GM23338 (cell line): ENCODE data around the gene CCNB2. TPM values are rescaled to one million over a fixed set of nuclear protein-coding genes. Genes with fewer than 3 reads are reported as not detected.

Experiments
- ATAC-seq: fragments of 200-7000 bp; cut with Tn5 transposase; 3 replicates; pipeline ENCODE4 v1.9.1; 2020
- DNase-seq: peaks from one replicate; pipeline ENCODE4 v3.0.0-alpha.2; 2015; ENCODE audit warnings: low spot score
- H2AFZ ChIP-seq: fragments of 200-600 bp; sonication (generic); 2 replicates; pipeline ENCODE4 v1.8.0; 2016; ENCODE audit warnings: antibody characterized with exemption, mild to moderate bottlenecking, moderate library complexity
- H3F3A ChIP-seq: fragments of 200-600 bp; sonication (generic); replicated peaks from 2 replicates; pipeline ENCODE4 v1.8.0; 2017; ENCODE audit warnings: antibody characterized with exemption, mixed run types, low read depth
- H3K27ac ChIP-seq: fragments of 200-600 bp; sonication (generic); 2 replicates; pipeline ENCODE4 v1.6.1; 2016; ENCODE audit warnings: low read depth
- H3K27me3 ChIP-seq: fragments of 200-600 bp; sonication (generic); 2 replicates; pipeline ENCODE4 v1.8.0; 2016; ENCODE audit warnings: mild to moderate bottlenecking, mixed run types, moderate library complexity; ENCODE audit not compliant: insufficient read depth
- H3K36me3 ChIP-seq: fragments of 200-600 bp; sonication (generic); 2 replicates; pipeline ENCODE4 v1.8.0; 2016; ENCODE audit warnings: mild to moderate bottlenecking; ENCODE audit not compliant: insufficient read depth
- H3K4me1 ChIP-seq: fragments of 200-600 bp; sonication (generic); 2 replicates; pipeline ENCODE4 v1.8.0; 2016; ENCODE audit warnings: mild to moderate bottlenecking, moderate library complexity; ENCODE audit not compliant: insufficient read depth
- H3K4me2 ChIP-seq: fragments of 200-600 bp; sonication (generic); 2 replicates; pipeline ENCODE4 v1.7.1; 2017; ENCODE audit warnings: mixed run types
- H3K4me3 ChIP-seq: fragments of 200-600 bp; sonication (generic); 2 replicates; pipeline ENCODE4 v1.6.1; 2016; ENCODE audit warnings: mixed run types
- H3K79me2 ChIP-seq: fragments of 200-600 bp; sonication (generic); replicated peaks from 2 replicates; pipeline ENCODE4 v1.8.0; 2017; ENCODE audit warnings: mild to moderate bottlenecking; ENCODE audit not compliant: insufficient read depth
- H3K9me2 ChIP-seq: fragments of 200-600 bp; sonication (generic); 2 replicates; pipeline ENCODE4 v1.8.0; 2017; ENCODE audit not compliant: insufficient read depth
- H4K20me1 ChIP-seq: fragments of 200-600 bp; sonication (generic); replicated peaks from 2 replicates; pipeline ENCODE4 v1.8.0; 2017; ENCODE audit warnings: mild to moderate bottlenecking; ENCODE audit not compliant: insufficient read depth
- H3K27ac Mint-ChIP-seq: 2 replicates; pipeline ENCODE4 v1.8.0; 2020; ENCODE audit warnings: inconsistent platforms, mild to moderate bottlenecking, moderate library complexity, mixed read lengths
- H3K27me3 Mint-ChIP-seq: 3 replicates; pipeline ENCODE4 v1.8.0; 2022; ENCODE audit warnings: low read depth, mild to moderate bottlenecking, moderate library complexity, mixed read lengths, inconsistent platforms; ENCODE audit not compliant: insufficient read depth, poor library complexity
- H3K36me3 Mint-ChIP-seq: 3 replicates; pipeline ENCODE4 v1.8.0; 2021; ENCODE audit warnings: low read depth, mild to moderate bottlenecking, inconsistent platforms, moderate library complexity, mixed read lengths
- H3K4me1 Mint-ChIP-seq: 3 replicates; pipeline ENCODE4 v1.8.0; 2020; ENCODE audit warnings: mild to moderate bottlenecking, inconsistent platforms, mixed read lengths
- H3K4me3 Mint-ChIP-seq: 3 replicates; pipeline ENCODE4 v1.8.0; 2021; ENCODE audit warnings: moderate library complexity, mild to moderate bottlenecking, inconsistent platforms, mixed read lengths
- H3K9me3 Mint-ChIP-seq: 3 replicates; pipeline ENCODE4 v1.8.0; 2020; ENCODE audit warnings: moderate library complexity, mild to moderate bottlenecking, inconsistent platforms, mixed read lengths
- CREB1 ChIP-seq: fragments of 250-450 bp; sonication (Bioruptor Pico); IDR thresholded peaks from 2 replicates; pipeline ENCODE4 v1.5.0; 2020; ENCODE audit warnings: low read depth, mild to moderate bottlenecking, moderate library complexity
- EZH2 ChIP-seq: fragments of 200-600 bp; sonication (generic); IDR thresholded peaks from one replicate; pipeline ENCODE4 v1.8.0; 2017; ENCODE audit warnings: antibody characterized with exemption, mild to moderate bottlenecking, low read depth; ENCODE audit not compliant: unreplicated experiment
- EZH2phosphoT487 ChIP-seq: fragments of 200-600 bp; sonication (generic); IDR thresholded peaks from one replicate; pipeline ENCODE4 v1.8.1; 2018; ENCODE audit warnings: antibody characterized with exemption; ENCODE audit not compliant: unreplicated experiment
- NANOG ChIP-seq: IDR thresholded peaks from 2 replicates; pipeline ENCODE4 v1.6.1; 2016; ENCODE audit warnings: antibody characterized with exemption, borderline replicate concordance
- ZNF114 ChIP-seq: fragments of 250-450 bp; sonication (Bioruptor Pico); IDR thresholded peaks from 2 replicates; pipeline ENCODE4 v1.5.0; 2020; ENCODE audit warnings: mild to moderate bottlenecking, moderate library complexity
- ZNF331 ChIP-seq: fragments of 250-450 bp; sonication (Bioruptor Pico); IDR thresholded peaks from 2 replicates; pipeline ENCODE4 v1.5.0; 2020; ENCODE audit warnings: low read depth, mild to moderate bottlenecking, moderate library complexity
- polyA plus RNA-seq: library from polyadenylated mRNA; unstranded; fragments of >200 nt; fragmentation: Nextera tagmentation; extraction: Ambion mirVana; gene quantifications from 2 replicates; pipeline ENCODE4 v1.2.1, GENCODE V29; 2016
- total RNA-seq: library from RNA; depleted of rRNA; stranded (reverse); fragments of >200 nt; shearing (Covaris generic); gene quantifications from 2 replicates; pipeline ENCODE4 v1.2.3, GENCODE V29; 2014
- TF ChIP-seq, protein P1 (sequence below): IDR thresholded peaks from 2 replicates; pipeline ENCODE4 v1.6.1; 2016; ENCODE audit warnings: antibody characterized with exemption
- TF ChIP-seq, protein P2 (sequence below), 2 experiments: fragments of 200-600 bp in 1 of 2; sonication (generic) in 1 of 2; conservative IDR thresholded peaks; 2 replicates each; pipeline versions ENCODE4 v1.5.1 to v1.6.1; 2016 to 2017; ENCODE audit warnings: antibody characterized with exemption in 2 of 2, low read depth in 2 of 2, mild to moderate bottlenecking in 2 of 2, moderate library complexity in 1 of 2
- TF ChIP-seq, protein P3 (sequence below): fragments of 250-450 bp; sonication (Bioruptor Pico); IDR thresholded peaks from 2 replicates; pipeline ENCODE4 v1.5.0; 2020; ENCODE audit warnings: mild to moderate bottlenecking, moderate library complexity

The CCNB2 gene
- total and polyA plus RNA-seq, 2 experiments from 2014 or later, result 81.8 to 108 TPM

DNA sequence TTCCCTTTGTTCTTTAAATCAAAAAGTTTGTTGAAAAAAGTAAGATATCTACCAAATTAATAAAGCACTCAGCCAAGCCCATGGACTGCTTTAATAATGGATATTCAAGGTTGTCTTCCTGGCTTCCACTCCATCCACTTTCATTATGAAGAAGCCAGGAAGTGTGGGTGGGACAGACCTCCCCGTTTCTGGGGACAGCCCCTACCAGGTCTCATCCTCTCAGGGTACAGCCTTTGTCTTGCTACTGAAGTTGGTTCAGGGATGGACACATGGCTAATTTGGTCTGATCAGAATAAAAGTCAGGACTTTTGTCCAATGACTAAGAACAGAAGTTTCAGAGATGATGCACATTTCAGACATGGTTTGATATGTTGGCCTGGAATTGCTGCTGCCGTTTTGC lies 32.6 kb downstream of the CCNB2 start (continued):
- TF ChIP-seq NANOG (no peak), EZH2phosphoT487 (no peak)
- TF ChIP-seq, protein P1, sequence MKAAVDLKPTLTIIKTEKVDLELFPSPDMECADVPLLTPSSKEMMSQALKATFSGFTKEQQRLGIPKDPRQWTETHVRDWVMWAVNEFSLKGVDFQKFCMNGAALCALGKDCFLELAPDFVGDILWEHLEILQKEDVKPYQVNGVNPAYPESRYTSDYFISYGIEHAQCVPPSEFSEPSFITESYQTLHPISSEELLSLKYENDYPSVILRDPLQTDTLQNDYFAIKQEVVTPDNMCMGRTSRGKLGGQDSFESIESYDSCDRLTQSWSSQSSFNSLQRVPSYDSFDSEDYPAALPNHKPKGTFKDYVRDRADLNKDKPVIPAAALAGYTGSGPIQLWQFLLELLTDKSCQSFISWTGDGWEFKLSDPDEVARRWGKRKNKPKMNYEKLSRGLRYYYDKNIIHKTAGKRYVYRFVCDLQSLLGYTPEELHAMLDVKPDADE, result no peak

DNA sequence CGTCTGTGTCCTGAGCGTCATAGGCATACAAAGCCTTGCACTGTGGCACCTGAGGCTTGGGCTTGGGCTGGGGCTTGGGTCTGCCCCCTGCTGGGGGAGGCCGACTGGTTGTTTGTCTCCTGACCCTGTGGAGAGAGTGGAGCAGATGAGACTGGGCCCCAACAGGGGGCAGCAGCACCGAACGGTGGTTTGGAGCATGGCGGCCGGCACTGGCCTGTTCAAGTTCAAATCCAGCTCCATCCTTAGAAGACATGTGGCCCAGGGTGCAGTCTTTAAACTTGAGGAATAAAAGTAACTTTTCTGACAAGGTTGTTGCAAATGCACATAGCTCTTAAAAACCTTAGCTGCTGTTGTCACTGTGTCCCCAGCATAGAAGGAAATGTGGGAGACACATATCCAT lies 33.3 kb downstream of the CCNB2 start:
- peak; percentile 91 for DNase-seq
- Histone ChIP-seq H3K27ac (no peak overlapping the region), H3F3A (no peaks in the 10 kb centered on the region), H3K9me2 (no peaks in the 10 kb centered on the region), H3K36me3 (peaks cover 15% of the 10 kb centered on the region), H4K20me1 (no peaks in the 10 kb centered on the region; the same call in 1 of the 2 replicates), H3K79me2 (no peaks in the 10 kb centered on the region), H2AFZ (no peak overlapping the region), H3K4me1 (no peaks in the 10 kb centered on the region; the same call in 1 of the 2 replicates), H3K27me3 (no peaks in the 10 kb centered on the region), H3K4me3 (no peak overlapping the region), H3K4me2 (no peak overlapping the region)
- no peak overlapping the region; the same call in 1 of the 2 replicates for H3K27ac Mint-ChIP-seq
- H3K27me3 Mint-ChIP-seq, result peaks cover 4% of the 10 kb centered on the region
- no peaks in the 10 kb centered on the region for H3K9me3 Mint-ChIP-seq
- peaks cover 64% of the 10 kb centered on the region for H3K36me3 Mint-ChIP-seq
- peak; percentile 93 for ATAC-seq
- H3K4me3 Mint-ChIP-seq, result no peak overlapping the region
- TF ChIP-seq ZNF114 (CRISPR knock-in tag) (no peak), ZNF331 (CRISPR knock-in tag) (no peak), EZH2 (no peak), EZH2phosphoT487 (no peak)
- TF ChIP-seq, protein P2, sequence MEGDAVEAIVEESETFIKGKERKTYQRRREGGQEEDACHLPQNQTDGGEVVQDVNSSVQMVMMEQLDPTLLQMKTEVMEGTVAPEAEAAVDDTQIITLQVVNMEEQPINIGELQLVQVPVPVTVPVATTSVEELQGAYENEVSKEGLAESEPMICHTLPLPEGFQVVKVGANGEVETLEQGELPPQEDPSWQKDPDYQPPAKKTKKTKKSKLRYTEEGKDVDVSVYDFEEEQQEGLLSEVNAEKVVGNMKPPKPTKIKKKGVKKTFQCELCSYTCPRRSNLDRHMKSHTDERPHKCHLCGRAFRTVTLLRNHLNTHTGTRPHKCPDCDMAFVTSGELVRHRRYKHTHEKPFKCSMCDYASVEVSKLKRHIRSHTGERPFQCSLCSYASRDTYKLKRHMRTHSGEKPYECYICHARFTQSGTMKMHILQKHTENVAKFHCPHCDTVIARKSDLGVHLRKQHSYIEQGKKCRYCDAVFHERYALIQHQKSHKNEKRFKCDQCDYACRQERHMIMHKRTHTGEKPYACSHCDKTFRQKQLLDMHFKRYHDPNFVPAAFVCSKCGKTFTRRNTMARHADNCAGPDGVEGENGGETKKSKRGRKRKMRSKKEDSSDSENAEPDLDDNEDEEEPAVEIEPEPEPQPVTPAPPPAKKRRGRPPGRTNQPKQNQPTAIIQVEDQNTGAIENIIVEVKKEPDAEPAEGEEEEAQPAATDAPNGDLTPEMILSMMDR (conservative IDR thresholded peaks at IDR 0.05; ENCODE audit: low read depth in 2 of 2), result peak; percentile 83 to 88
- H3K4me1 Mint-ChIP-seq, result peaks cover 6% of the 10 kb centered on the region; the same call in 1 of the 3 replicates

DNA sequence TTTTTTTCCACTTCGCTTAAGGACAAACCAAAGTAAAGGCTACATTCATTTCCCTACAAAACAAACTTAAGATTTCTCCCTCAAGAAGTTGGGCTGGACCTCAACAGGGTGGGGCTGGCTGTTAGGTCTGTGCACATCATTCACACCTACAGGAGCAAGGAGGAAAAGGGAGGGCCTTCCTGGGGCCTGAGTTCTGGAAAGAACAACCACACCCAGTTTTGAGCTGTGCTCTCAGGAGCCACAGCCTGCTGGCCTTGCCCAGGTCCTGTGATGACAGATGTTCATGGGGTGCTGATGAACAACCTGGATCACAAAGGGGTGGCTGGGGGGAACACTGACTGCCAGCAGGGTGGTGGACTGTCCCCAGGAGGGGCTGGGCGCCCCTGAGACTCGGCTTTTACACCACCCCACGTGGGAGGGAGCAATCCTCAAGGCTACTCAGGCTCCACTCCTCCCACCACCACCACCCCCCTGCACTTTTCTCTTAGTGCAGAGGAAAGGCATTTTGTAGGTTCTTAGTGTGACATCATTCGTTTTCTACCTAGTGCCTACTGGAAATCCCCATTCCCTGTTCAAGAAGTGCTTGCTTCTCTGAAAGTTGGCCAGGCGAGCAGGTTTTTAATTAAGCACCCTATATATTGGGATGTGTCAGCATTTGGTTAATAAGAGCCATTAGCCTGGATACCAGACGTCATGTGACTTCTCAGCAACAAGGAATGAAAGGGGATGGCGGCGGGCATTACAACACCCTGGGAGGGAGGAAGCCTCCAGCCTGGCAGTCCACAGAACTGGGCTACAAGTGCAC lies 35.7 kb downstream of the CCNB2 start:
- Histone ChIP-seq H3K27me3 (no peaks in the 10 kb centered on the region), H3K36me3 (peaks cover 12% of the 10 kb centered on the region), H3K27ac (peak overlapping the region; percentile 30; the same call in 1 of the 2 replicates), H3K4me3 (no peak overlapping the region), H2AFZ (no peak overlapping the region), H3K9me2 (no peaks in the 10 kb centered on the region), H3K4me2 (no peak overlapping the region), H3K79me2 (no peaks in the 10 kb centered on the region), H3F3A (no peaks in the 10 kb centered on the region), H4K20me1 (no peaks in the 10 kb centered on the region), H3K4me1 (no peaks in the 10 kb centered on the region)
- Mint-ChIP-seq H3K27me3 (peaks cover 4% of the 10 kb centered on the region), H3K36me3 (peaks cover 49% of the 10 kb centered on the region), H3K9me3 (no peaks in the 10 kb centered on the region), H3K27ac (no peak overlapping the region; the same call in 1 of the 2 replicates), H3K4me3 (no peak overlapping the region), H3K4me1 (0 out of 3 replicates have a peak, but pooled peaks cover 6% of the 10 kb centered on the region)
- no peak for DNase-seq
- no peak; the same call in 2 of the 3 replicates for ATAC-seq
- TF ChIP-seq CREB1 (CRISPR knock-in tag), result no peak
- TF ChIP-seq ZNF331 (CRISPR knock-in tag), result no peak
- TF ChIP-seq ZNF114 (CRISPR knock-in tag), result no peak
- TF ChIP-seq, protein P3, sequence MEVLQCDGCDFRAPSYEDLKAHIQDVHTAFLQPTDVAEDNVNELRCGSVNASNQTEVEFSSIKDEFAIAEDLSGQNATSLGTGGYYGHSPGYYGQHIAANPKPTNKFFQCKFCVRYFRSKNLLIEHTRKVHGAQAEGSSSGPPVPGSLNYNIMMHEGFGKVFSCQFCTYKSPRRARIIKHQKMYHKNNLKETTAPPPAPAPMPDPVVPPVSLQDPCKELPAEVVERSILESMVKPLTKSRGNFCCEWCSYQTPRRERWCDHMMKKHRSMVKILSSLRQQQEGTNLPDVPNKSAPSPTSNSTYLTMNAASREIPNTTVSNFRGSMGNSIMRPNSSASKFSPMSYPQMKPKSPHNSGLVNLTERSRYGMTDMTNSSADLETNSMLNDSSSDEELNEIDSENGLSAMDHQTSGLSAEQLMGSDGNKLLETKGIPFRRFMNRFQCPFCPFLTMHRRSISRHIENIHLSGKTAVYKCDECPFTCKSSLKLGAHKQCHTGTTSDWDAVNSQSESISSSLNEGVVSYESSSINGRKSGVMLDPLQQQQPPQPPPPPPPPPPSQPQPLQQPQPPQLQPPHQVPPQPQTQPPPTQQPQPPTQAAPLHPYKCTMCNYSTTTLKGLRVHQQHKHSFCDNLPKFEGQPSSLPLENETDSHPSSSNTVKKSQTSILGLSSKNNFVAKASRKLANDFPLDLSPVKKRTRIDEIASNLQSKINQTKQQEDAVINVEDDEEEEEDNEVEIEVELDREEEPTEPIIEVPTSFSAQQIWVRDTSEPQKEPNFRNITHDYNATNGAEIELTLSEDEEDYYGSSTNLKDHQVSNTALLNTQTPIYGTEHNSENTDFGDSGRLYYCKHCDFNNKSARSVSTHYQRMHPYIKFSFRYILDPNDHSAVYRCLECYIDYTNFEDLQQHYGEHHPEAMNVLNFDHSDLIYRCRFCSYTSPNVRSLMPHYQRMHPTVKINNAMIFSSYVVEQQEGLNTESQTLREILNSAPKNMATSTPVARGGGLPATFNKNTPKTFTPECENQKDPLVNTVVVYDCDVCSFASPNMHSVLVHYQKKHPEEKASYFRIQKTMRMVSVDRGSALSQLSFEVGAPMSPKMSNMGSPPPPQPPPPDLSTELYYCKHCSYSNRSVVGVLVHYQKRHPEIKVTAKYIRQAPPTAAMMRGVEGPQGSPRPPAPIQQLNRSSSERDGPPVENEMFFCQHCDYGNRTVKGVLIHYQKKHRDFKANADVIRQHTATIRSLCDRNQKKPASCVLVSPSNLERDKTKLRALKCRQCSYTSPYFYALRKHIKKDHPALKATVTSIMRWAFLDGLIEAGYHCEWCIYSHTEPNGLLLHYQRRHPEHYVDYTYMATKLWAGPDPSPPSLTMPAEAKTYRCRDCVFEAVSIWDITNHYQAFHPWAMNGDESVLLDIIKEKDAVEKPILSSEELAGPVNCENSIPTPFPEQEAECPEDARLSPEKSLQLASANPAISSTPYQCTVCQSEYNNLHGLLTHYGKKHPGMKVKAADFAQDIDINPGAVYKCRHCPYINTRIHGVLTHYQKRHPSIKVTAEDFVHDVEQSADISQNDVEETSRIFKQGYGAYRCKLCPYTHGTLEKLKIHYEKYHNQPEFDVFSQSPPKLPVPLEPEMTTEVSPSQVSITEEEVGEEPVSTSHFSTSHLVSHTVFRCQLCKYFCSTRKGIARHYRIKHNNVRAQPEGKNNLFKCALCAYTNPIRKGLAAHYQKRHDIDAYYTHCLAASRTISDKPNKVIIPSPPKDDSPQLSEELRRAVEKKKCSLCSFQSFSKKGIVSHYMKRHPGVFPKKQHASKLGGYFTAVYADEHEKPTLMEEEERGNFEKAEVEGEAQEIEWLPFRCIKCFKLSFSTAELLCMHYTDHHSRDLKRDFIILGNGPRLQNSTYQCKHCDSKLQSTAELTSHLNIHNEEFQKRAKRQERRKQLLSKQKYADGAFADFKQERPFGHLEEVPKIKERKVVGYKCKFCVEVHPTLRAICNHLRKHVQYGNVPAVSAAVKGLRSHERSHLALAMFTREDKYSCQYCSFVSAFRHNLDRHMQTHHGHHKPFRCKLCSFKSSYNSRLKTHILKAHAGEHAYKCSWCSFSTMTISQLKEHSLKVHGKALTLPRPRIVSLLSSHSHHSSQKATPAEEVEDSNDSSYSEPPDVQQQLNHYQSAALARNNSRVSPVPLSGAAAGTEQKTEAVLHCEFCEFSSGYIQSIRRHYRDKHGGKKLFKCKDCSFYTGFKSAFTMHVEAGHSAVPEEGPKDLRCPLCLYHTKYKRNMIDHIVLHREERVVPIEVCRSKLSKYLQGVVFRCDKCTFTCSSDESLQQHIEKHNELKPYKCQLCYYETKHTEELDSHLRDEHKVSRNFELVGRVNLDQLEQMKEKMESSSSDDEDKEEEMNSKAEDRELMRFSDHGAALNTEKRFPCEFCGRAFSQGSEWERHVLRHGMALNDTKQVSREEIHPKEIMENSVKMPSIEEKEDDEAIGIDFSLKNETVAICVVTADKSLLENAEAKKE (CRISPR knock-in tag), result no peak
